IMR-90 (cell line): ENCODE results near the gene GBP6. TPM values are rescaled to one million over a fixed set of nuclear protein-coding genes. Genes with fewer than 3 reads are reported as not detected.

Experiments used
- ATAC-seq: fragments of 200-7000 bp; cut with Tn5 transposase; 2 replicates; pipeline ENCODE4 v1.9.1; 2020; ENCODE audit warnings: low read depth, mild to moderate bottlenecking, moderate library complexity
- BruUV-seq: library from RNA; stranded (reverse); fragments of 400-500 nt; replicated peaks from 2 replicates; lab custom pipeline; 2021; lab: Mats Ljungman, UMichigan
- CTCF ChIA-PET: fragments of 300-600 bp; formaldehyde crosslinking; extraction: SDS; loops from one replicate; lab custom pipeline; 2021; ENCODE audit warnings: antibody characterized with exemption; lab: Yijun Ruan, JAX
- POLR2A ChIA-PET: fragments of 300-600 bp; sonication (Branson Sonifier 250); formaldehyde crosslinking; loops from one replicate; lab custom pipeline; 2022; ENCODE audit warnings: antibody characterized with exemption; ENCODE audit not compliant: unreplicated experiment; lab: Charles Lee
- DNase-seq: peaks from one replicate; pipeline ENCODE4 v3.0.0; 2013
- H2AFZ ChIP-seq: replicated peaks from 2 replicates; pipeline ENCODE3; 2013; ENCODE audit warnings: low read length, mild to moderate bottlenecking; ENCODE audit not compliant: poor library complexity
- H2AK5ac ChIP-seq: 2 replicates; pipeline ENCODE4 v1.6.1; 2013; ENCODE audit warnings: low read depth, low read length, inconsistent platforms
- H2AK9ac ChIP-seq: replicated peaks from 2 replicates; pipeline ENCODE3; 2013; ENCODE audit warnings: mild to moderate bottlenecking, low read depth, low read length, moderate library complexity; ENCODE audit not compliant: poor library complexity
- H2BK120ac ChIP-seq: 2 replicates; pipeline ENCODE4 v1.6.1; 2013; ENCODE audit warnings: low read depth, low read length, inconsistent platforms
- H2BK15ac ChIP-seq: 3 replicates; pipeline ENCODE4 v1.6.1; 2013; ENCODE audit warnings: low read depth, low read length, inconsistent platforms
- H2BK20ac ChIP-seq: 2 replicates; pipeline ENCODE4 v1.6.1; 2013; ENCODE audit warnings: low read depth, mild to moderate bottlenecking, inconsistent platforms, low read length, moderate library complexity
- H2BK5ac ChIP-seq: 2 replicates; pipeline ENCODE4 v1.6.1; 2013; ENCODE audit warnings: mild to moderate bottlenecking, low read depth, low read length, inconsistent platforms; ENCODE audit not compliant: poor library complexity, severe bottlenecking
- H3K14ac ChIP-seq: replicated peaks from 2 replicates; pipeline ENCODE4 v1.6.1; 2013; ENCODE audit warnings: low read depth, low read length, inconsistent platforms
- H3K18ac ChIP-seq: 2 replicates; pipeline ENCODE4 v1.6.1; 2013; ENCODE audit warnings: low read depth, low read length, control low read depth
- H3K23ac ChIP-seq: 2 replicates; pipeline ENCODE4 v1.6.1; 2013; ENCODE audit warnings: low read depth, low read length, inconsistent platforms
- H3K27ac ChIP-seq: 2 replicates; pipeline ENCODE4 v1.5.1; 2013; ENCODE audit warnings: mild to moderate bottlenecking, control low read depth, low read length; ENCODE audit not compliant: insufficient read depth
- H3K27me3 ChIP-seq: 2 replicates; pipeline ENCODE4 v1.6.1; 2013; ENCODE audit warnings: low read length; ENCODE audit not compliant: control insufficient read depth, insufficient read depth
- H3K36me3 ChIP-seq: 2 replicates; pipeline ENCODE4 v1.6.1; 2013; ENCODE audit warnings: low read length, mixed read lengths; ENCODE audit not compliant: control insufficient read depth, insufficient read depth
- H3K4ac ChIP-seq: 2 replicates; pipeline ENCODE4 v1.6.1; 2013; ENCODE audit warnings: low read depth, low read length, inconsistent platforms
- H3K4me1 ChIP-seq: 2 replicates; pipeline ENCODE4 v1.6.1; 2013; ENCODE audit warnings: low read length, mixed read lengths; ENCODE audit not compliant: control insufficient read depth, insufficient read depth
- H3K4me2 ChIP-seq: 2 replicates; pipeline ENCODE4 v1.6.1; 2013; ENCODE audit warnings: low read depth, mild to moderate bottlenecking, control low read depth, low read length, moderate library complexity
- H3K4me3 ChIP-seq: 2 replicates; pipeline ENCODE4 v1.5.1; 2013; ENCODE audit warnings: low read depth, mild to moderate bottlenecking, control low read depth, low read length, moderate library complexity; ENCODE audit not compliant: insufficient read depth
- H3K56ac ChIP-seq: 2 replicates; pipeline ENCODE4 v1.6.1; 2013; ENCODE audit warnings: low read length, inconsistent platforms; ENCODE audit not compliant: insufficient read depth; ENCODE audit errors: extremely low read depth
- H3K79me1 ChIP-seq, 2 experiments: 2 replicates each; pipeline ENCODE4 v1.6.1; 2013; ENCODE audit warnings: low read length in 2 of 2, inconsistent platforms in 1 of 2, low read depth in 1 of 2
- H3K9ac ChIP-seq: 2 replicates; pipeline ENCODE4 v1.6.1; 2013; ENCODE audit warnings: low read depth, low read length, control low read depth
- H3K9me1 ChIP-seq: 2 replicates; pipeline ENCODE4 v1.6.1; 2013; ENCODE audit warnings: low read length, inconsistent platforms; ENCODE audit not compliant: insufficient read depth
- H3K9me3 ChIP-seq: 2 replicates; pipeline ENCODE4 v1.6.1; 2013; ENCODE audit warnings: low read length; ENCODE audit not compliant: control insufficient read depth, insufficient read depth
- H4K20me1 ChIP-seq: 2 replicates; pipeline ENCODE4 v1.6.1; 2013; ENCODE audit warnings: low read length, inconsistent platforms; ENCODE audit not compliant: insufficient read depth
- H4K5ac ChIP-seq: 2 replicates; pipeline ENCODE4 v1.6.1; 2013; ENCODE audit warnings: mild to moderate bottlenecking, low read depth, low read length, control low read depth
- H4K8ac ChIP-seq, 2 experiments: 2 replicates each; pipeline ENCODE4 v1.6.1; 2013; ENCODE audit warnings: low read depth in 2 of 2, low read length in 2 of 2, control low read depth in 1 of 2, inconsistent platforms in 1 of 2
- H4K91ac ChIP-seq: 2 replicates; pipeline ENCODE4 v1.6.1; 2013; ENCODE audit warnings: low read depth, low read length, inconsistent platforms; ENCODE audit not compliant: insufficient read depth
- CEBPB ChIP-seq: IDR thresholded peaks from 2 replicates; pipeline ENCODE4 v1.6.1; 2012; ENCODE audit warnings: low read depth, low read length, improper control_type of control experiment
- CTCF ChIP-seq: conservative IDR thresholded peaks from 2 replicates; pipeline ENCODE4 v1.5.1; 2012; ENCODE audit warnings: mild to moderate bottlenecking, low read depth, low read length, improper control_type of control experiment
- MAFK ChIP-seq: IDR thresholded peaks from 2 replicates; pipeline ENCODE4 v1.6.1; 2012; ENCODE audit warnings: low read depth, low read length, improper control_type of control experiment
- MAZ ChIP-seq: IDR thresholded peaks from 2 replicates; pipeline ENCODE4 v1.6.1; 2012; ENCODE audit warnings: low read depth, mild to moderate bottlenecking, low read length, improper control_type of control experiment, moderate library complexity, borderline replicate concordance
- MXI1 ChIP-seq: IDR thresholded peaks from 2 replicates; pipeline ENCODE4 v1.6.1; 2012; ENCODE audit warnings: low read depth, mild to moderate bottlenecking, low read length, moderate library complexity, borderline replicate concordance
- RAD21 ChIP-seq: IDR thresholded peaks from 2 replicates; pipeline ENCODE4 v1.6.1; 2012; ENCODE audit warnings: low read length, improper control_type of control experiment
- RCOR1 ChIP-seq: IDR thresholded peaks from 2 replicates; pipeline ENCODE4 v1.6.1; 2012; ENCODE audit warnings: mild to moderate bottlenecking, low read length, improper control_type of control experiment; ENCODE audit not compliant: insufficient replicate concordance
- SMC3 ChIP-seq: fragments of 150-350 bp; IDR thresholded peaks from 2 replicates; pipeline ENCODE4 v1.6.1; 2016; ENCODE audit warnings: low read depth, mild to moderate bottlenecking, antibody characterized with exemption, low read length, moderate library complexity
- WGBS, 2 experiments: methylation state at CpG; one replicate each; pipeline versions ENCODE4 v1.1.5 to v1.1.7; 2013; ENCODE audit warnings: missing lambda C conversion rate in 2 of 2; ENCODE audit not compliant: insufficient read length in 1 of 2; ENCODE audit errors: extremely low coverage in 2 of 2; 5-methylcytosine and 5-hydroxymethylcytosine counted together
- dilution Hi-C: fragments of 300-500 bp; cut with HindIII; formaldehyde crosslinking; loops from one replicate; pipeline ENCODE4 v1.14.3; 2018; ENCODE audit warnings: low sequenced_read_pairs; ENCODE audit not compliant: unreplicated experiment
- in situ Hi-C: fragments of 300-500 bp; cut with MboI; formaldehyde crosslinking; loops from 3 replicates; pipeline ENCODE4 v1.14.3; 2019; ENCODE audit warnings: low sequenced_read_pairs, inconsistent platforms, mixed read lengths
- intact Hi-C: fragments of 100-400 bp; cut with micrococcal nuclease; formaldehyde crosslinking; loops from 2 replicates; pipeline ENCODE4 v1.10.0; 2022
- polyA plus RNA-seq, 3 experiments: library from polyadenylated mRNA; depleted of rRNA; stranded (reverse); fragments of >200 nt; gene quantifications; 2 replicates each; pipeline ENCODE4 v1.2.3, GENCODE V29; 2012; ENCODE audit warnings: low replicate concordance in 1 of 3
- total RNA-seq: library from RNA; depleted of rRNA; stranded (reverse); fragments of >200 nt; gene quantifications from 2 replicates; pipeline ENCODE4 v1.2.3, GENCODE V29; 2012

GBP6 gene
- total and polyA plus RNA-seq, 2 of the 4 experiments (the other 2 are of a cell fraction) = not detected

GRCh38 chr1:89356658-89357400, 7.0 kb upstream of the GBP6 start (continued):
- TF ChIP-seq MAZ = no peak

- BruUV-seq = no TSS peak
- H2BK120ac ChIP-seq = no peak overlapping the region
- no peak overlapping the region for H3K27ac ChIP-seq
- DNase-seq = peak; percentile 65
- no peak overlapping the region for H2AK5ac ChIP-seq
- H2AFZ ChIP-seq = no peak overlapping the region
- H3K9me3 ChIP-seq = no peaks in the 10 kb centered on the region
- no peak overlapping the region for H4K5ac ChIP-seq
- no peak overlapping the region for H3K4me3 ChIP-seq
- H3K4me2 ChIP-seq = no peak overlapping the region
- no peak overlapping the region for H4K91ac ChIP-seq
- no peak overlapping the region for H2BK20ac ChIP-seq
- H2BK5ac ChIP-seq = no peak overlapping the region
- no CpG with 5 or more reads among the region's 8 CpGs for WGBS, 2 experiments
- H3K18ac ChIP-seq = no peak overlapping the region
- H4K8ac ChIP-seq = no peak overlapping the region
- H3K23ac ChIP-seq = no peak overlapping the region
- peaks cover 2% of the 10 kb centered on the region; the same call in 1 of the 2 replicates for H3K27me3 ChIP-seq
- H3K56ac ChIP-seq = no peak overlapping the region
- no peak overlapping the region for H3K14ac ChIP-seq
- no peak overlapping the region for H3K9ac ChIP-seq
- in situ Hi-C loops (loop anchor here (5.0 kb wide), 1 partner anchor 356 kb away; no protein-coding TSS in a partner anchor), dilution Hi-C loops (no loop called here), intact Hi-C loops (loop anchor here (1.0 to 5.0 kb wide), 4 partner anchors 99 to 386 kb away; no protein-coding TSS in a partner anchor)
- no peak overlapping the region for H3K4ac ChIP-seq
- no peaks in the 10 kb centered on the region for H3K9me1 ChIP-seq
- H3K4me1 ChIP-seq = no peaks in the 10 kb centered on the region
- H3K36me3 ChIP-seq = no peaks in the 10 kb centered on the region
- H2AK9ac ChIP-seq = no peak overlapping the region
- H4K20me1 ChIP-seq = no peaks in the 10 kb centered on the region
- TF ChIP-seq RAD21 = peak; percentile 74
- TF ChIP-seq CEBPB = no peak
- no peak for TF ChIP-seq MXI1
- no peak for TF ChIP-seq MAFK
- TF ChIP-seq SMC3 = peak; percentile 85
- no peak for TF ChIP-seq RCOR1
- TF ChIP-seq CTCF = peak; percentile 78
- no peaks in the 10 kb centered on the region for H3K79me1 ChIP-seq
- ChIA-PET CTCF (interaction anchor here (0.8 to 2.3 kb wide), 8 partner anchors 9 to 361 kb away, joined by 3 to 15 read pairs (median 4); no protein-coding TSS in a partner anchor), POLR2A (no interaction called here)
- peak; percentile 96 for ATAC-seq
- no peak overlapping the region for H2BK15ac ChIP-seq
These were observed 5.5 kb upstream of the GBP6 start for GRCh38 chr1:89358287-89358893.
